Measurements from ENCODE around the gene ATXN2L. TPM values are rescaled to one million over a fixed set of nuclear protein-coding genes. Genes with fewer than 3 reads are reported as not detected.

Gene ATXN2L
- polyA plus RNA-seq, 10 donors: 59.2 to 99.8 (median 77.9) TPM

Other genes with a start within 250 kb of the ATXN2L start
- 1 to 10 TPM in 1 of 10 donors, under 1 TPM in 9; 0.21 to 1.6 (median 0.46) TPM for gene SULT1A2, start 225.9 kb upstream of the ATXN2L start, polyA plus RNA-seq (ENCODE audit: insufficient read length in 10 of 10)
- 10 to 100 TPM in 5 of 10 donors, 1 to 10 TPM in 5; 4.2 to 20.0 (median 10.6) TPM for gene SULT1A1, start 213.0 kb upstream of the ATXN2L start, polyA plus RNA-seq (ENCODE audit: insufficient read length in 10 of 10)
- gene NPIPB8, start 184.9 kb upstream of the ATXN2L start, polyA plus RNA-seq (ENCODE audit: insufficient read length in 10 of 10): 1 to 10 TPM in 4 of 10 donors, under 1 TPM in 5, not detected in 1; 0.07 to 3.2 (median 0.71) TPM
- 100 to 1,000 TPM; 175 to 425 (median 322) TPM for gene EIF3C, start 111.5 kb upstream of the ATXN2L start, polyA plus RNA-seq (ENCODE audit: insufficient read length in 10 of 10)
- gene NPIPB9, start 71.2 kb upstream of the ATXN2L start, polyA plus RNA-seq (ENCODE audit: insufficient read length in 10 of 10): 1 to 10 TPM in 7 of 10 donors, under 1 TPM in 3; 0.15 to 4.2 (median 1.1) TPM
- gene TUFM, start 23.3 kb downstream of the ATXN2L start, polyA plus RNA-seq (ENCODE audit: insufficient read length in 10 of 10): 100 to 1,000 TPM; 118 to 161 (median 148) TPM
- 10 to 100 TPM; 30.5 to 53.1 (median 40.6) TPM for gene SH2B1, start 40.8 kb downstream of the ATXN2L start, polyA plus RNA-seq (ENCODE audit: insufficient read length in 10 of 10)
- gene ATP2A1, start 55.5 kb downstream of the ATXN2L start, polyA plus RNA-seq (ENCODE audit: insufficient read length in 10 of 10): 100 to 1,000 TPM; 114 to 770 (median 490) TPM
- 10 to 100 TPM in 9 of 10 donors, 1 to 10 TPM in 1; 9.3 to 16.6 (median 12.5) TPM for gene RABEP2, start 102.2 kb downstream of the ATXN2L start, polyA plus RNA-seq (ENCODE audit: insufficient read length in 10 of 10)
- under 1 TPM in 9 of 10 donors, not detected in 1; 0.16 to 0.38 (median 0.30) TPM for gene CD19, start 109.0 kb downstream of the ATXN2L start, polyA plus RNA-seq (ENCODE audit: insufficient read length in 10 of 10)
- gene NFATC2IP, start 127.9 kb downstream of the ATXN2L start, polyA plus RNA-seq (ENCODE audit: insufficient read length in 10 of 10): 10 to 100 TPM; 11.8 to 46.9 (median 20.3) TPM
- 10 to 100 TPM; 16.6 to 26.9 (median 22.8) TPM for gene SPNS1, start 151.8 kb downstream of the ATXN2L start, polyA plus RNA-seq (ENCODE audit: insufficient read length in 10 of 10)
- 10 to 100 TPM in 1 of 10 donors, 1 to 10 TPM in 9; 1.1 to 10.8 (median 2.6) TPM for gene LAT, start 162.1 kb downstream of the ATXN2L start, polyA plus RNA-seq (ENCODE audit: insufficient read length in 10 of 10)

Measured in muscle of back (tissue), 10 donors.